Thyroid gland (tissue), 4 donors: ENCODE results near the gene NEXN.

ENCODE experiments used
- CTCF ChIP-seq, 6 experiments: fragments of 200-600 bp in 3 of 6; fragments of 450-650 bp in 3 of 6; sonication (generic) in 3 of 6; IDR thresholded peaks; one replicate each; pipeline ENCODE4 v1.5.1; 2016 to 2019; ENCODE audit warnings: antibody characterized with exemption in 6 of 6, mild to moderate bottlenecking in 2 of 6, inconsistent platforms in 1 of 6, moderate library complexity in 1 of 6
- POLR2A ChIP-seq, 2 donors: fragments of 450-650 bp; IDR thresholded peaks; one replicate each; pipeline ENCODE4 v1.6.1; 2017; ENCODE audit warnings: antibody characterized with exemption in 2 of 2, mild to moderate bottlenecking in 2 of 2, moderate library complexity in 1 of 2

GRCh38 chr1:77905603-77906002 lies 17.2 kb downstream of the NEXN start:
- TF ChIP-seq CTCF (IDR thresholded peaks at IDR 0.05) = no peak
- TF ChIP-seq POLR2A (IDR thresholded peaks at IDR 0.05) = no peak
